Stimulated activated CD4-positive, alpha-beta T cell treated with anti-CD3 and anti-CD28 coated beads, Interleukin-12 subunit alpha, Interleukin-12 subunit beta, amount 100 ng/mL, for 48 hours (primary cell): ENCODE results near the gene PDPK1.
"Not testable (repeated sequence)": the region's sequence is repeated elsewhere in the genome, so short reads cannot be mapped to it uniquely, and the experiment has no call there.

Experiments used
- DNase-seq, 3 donors: peaks; one replicate each; pipeline ENCODE4 v3.0.0-alpha.2; 2020; ENCODE audit warnings: low read depth in 2 of 3, low spot score in 1 of 3

Gene PDPK1

GRCh38 chr16:2610781-2611498 is 73.1 kb downstream of the PDPK1 start:
- no peak for DNase-seq

GRCh38 chr16:2611499-2611862 is 73.7 kb downstream of the PDPK1 start:
- DNase-seq = no peak

GRCh38 chr16:2611877-2612276 is 74.1 kb downstream of the PDPK1 start:
- DNase-seq = not testable (repeated sequence)

- DNase-seq = not testable (repeated sequence)
These were observed 75.4 kb downstream of the PDPK1 start for GRCh38 chr16:2613251-2613650.

GRCh38 chr16:2614761-2615191 is 77.0 kb downstream of the PDPK1 start:
- no peak for DNase-seq

GRCh38 chr16:2618964-2619363 is 81.1 kb downstream of the PDPK1 start:
- not testable (repeated sequence) for DNase-seq

GRCh38 chr16:2619628-2620027 is 81.8 kb downstream of the PDPK1 start:
- peak in 1 of 3 donors; percentile 9 for DNase-seq

GRCh38 chr16:2620870-2621269 is 83.0 kb downstream of the PDPK1 start:
- DNase-seq = not testable (repeated sequence)

GRCh38 chr16:2621395-2621794 is 83.6 kb downstream of the PDPK1 start:
- not testable (repeated sequence) for DNase-seq

- DNase-seq = not testable (repeated sequence)
These were observed 89.3 kb downstream of the PDPK1 start for GRCh38 chr16:2627075-2627474.

GRCh38 chr16:2631203-2631602 is 93.4 kb downstream of the PDPK1 start:
- not testable (repeated sequence) for DNase-seq

GRCh38 chr16:2632291-2632690 is 94.5 kb downstream of the PDPK1 start:
- DNase-seq = not testable (repeated sequence)

GRCh38 chr16:2639071-2639721 is 101.4 kb downstream of the PDPK1 start:
- DNase-seq = peak; percentile 28 to 56 (median 50)

GRCh38 chr16:2639722-2640072 is 101.9 kb downstream of the PDPK1 start:
- not testable (repeated sequence) for DNase-seq

GRCh38 chr16:2642561-2642960 is 104.7 kb downstream of the PDPK1 start:
- DNase-seq = not testable (repeated sequence)

GRCh38 chr16:2644754-2645453 is 107.1 kb downstream of the PDPK1 start:
- DNase-seq = not testable (repeated sequence)

GRCh38 chr16:2651268-2651871 is 113.5 kb downstream of the PDPK1 start:
- DNase-seq = not testable (repeated sequence)
